Inflammatory macrophage treated with lipopolysaccharide for 1 hour (primary cell): ENCODE measurements around the gene TARS2.

ENCODE experiments used
- DNase-seq, 2 donors: peaks; one replicate each; pipeline ENCODE4 v3.0.0-alpha.2; 2020 to 2022

Gene TARS2, protein sequence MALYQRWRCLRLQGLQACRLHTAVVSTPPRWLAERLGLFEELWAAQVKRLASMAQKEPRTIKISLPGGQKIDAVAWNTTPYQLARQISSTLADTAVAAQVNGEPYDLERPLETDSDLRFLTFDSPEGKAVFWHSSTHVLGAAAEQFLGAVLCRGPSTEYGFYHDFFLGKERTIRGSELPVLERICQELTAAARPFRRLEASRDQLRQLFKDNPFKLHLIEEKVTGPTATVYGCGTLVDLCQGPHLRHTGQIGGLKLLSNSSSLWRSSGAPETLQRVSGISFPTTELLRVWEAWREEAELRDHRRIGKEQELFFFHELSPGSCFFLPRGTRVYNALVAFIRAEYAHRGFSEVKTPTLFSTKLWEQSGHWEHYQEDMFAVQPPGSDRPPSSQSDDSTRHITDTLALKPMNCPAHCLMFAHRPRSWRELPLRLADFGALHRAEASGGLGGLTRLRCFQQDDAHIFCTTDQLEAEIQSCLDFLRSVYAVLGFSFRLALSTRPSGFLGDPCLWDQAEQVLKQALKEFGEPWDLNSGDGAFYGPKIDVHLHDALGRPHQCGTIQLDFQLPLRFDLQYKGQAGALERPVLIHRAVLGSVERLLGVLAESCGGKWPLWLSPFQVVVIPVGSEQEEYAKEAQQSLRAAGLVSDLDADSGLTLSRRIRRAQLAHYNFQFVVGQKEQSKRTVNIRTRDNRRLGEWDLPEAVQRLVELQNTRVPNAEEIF

GRCh38 chr1:150486966-150487762 is at the start of gene TARS2:
Gene TARS2, plus strand, starts transcription at chr1:150487419. Its CDS starts 32 bp downstream, at chr1:150487451.
- DNase-seq, result peak; percentile 97 to 100

DNA sequence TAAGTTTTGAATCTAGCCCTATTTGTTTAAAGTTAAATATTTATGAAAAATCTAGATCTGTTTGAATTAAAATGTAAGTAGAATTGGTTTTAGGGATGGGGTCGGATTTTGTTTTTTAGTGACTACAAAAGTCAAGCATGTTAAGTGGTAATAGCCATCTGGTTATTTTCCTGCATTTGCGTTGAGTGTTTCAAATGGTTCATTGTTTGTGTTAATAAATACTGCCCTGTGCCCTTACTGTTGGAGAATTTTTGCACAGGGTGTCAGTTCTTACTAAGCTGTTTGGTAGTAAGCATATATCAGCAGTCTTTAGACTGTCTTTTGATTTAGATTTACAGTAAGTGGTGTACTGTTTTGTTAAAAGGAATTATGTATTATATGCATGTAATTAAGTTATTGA is 46.1 kb upstream of the TARS2 start:
- no peak for DNase-seq

DNA sequence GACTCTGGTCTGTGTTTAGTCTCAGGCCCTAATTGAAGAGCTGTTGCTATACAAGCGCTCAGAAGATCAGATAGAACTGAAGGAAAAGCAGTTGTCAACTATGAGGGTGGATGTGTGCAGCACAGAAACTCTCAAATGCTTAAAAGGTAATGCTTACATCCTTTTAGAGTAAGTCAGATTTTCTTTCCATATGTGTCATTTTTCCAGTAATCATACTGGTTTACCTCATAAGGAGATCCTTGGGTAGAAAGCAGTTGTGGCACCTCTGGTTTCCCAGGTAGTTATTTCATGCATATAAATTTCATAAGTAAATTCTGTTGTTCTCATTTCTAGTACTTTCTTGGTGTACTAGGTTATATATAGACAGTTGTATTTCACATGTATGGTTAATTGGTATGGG is 43.0 kb upstream of the TARS2 start:
- DNase-seq, result no peak

DNA sequence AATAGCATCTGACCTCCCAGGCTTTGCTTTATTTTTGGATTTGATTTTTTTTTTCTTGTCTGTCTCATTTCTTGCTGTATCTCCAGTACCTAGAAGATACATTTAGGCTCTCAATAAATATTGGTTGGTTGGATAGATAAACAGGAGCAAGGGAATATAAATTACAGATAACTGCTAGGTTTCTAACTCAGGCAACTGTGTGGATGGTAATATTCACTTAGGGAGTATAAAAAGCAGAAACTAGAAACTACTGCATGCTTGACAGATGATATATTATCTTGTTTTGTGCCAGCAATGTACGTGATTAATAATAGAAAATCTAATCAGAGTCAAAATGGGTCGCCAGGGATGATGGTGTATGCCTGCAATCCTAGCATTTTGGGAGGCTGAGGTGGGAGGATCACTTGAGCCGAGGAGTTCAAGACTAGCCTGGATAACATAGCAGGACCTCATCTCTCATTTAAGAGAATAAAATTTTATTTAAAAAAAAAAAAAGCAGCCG is 31.0 kb upstream of the TARS2 start:
- DNase-seq, result no peak

DNA sequence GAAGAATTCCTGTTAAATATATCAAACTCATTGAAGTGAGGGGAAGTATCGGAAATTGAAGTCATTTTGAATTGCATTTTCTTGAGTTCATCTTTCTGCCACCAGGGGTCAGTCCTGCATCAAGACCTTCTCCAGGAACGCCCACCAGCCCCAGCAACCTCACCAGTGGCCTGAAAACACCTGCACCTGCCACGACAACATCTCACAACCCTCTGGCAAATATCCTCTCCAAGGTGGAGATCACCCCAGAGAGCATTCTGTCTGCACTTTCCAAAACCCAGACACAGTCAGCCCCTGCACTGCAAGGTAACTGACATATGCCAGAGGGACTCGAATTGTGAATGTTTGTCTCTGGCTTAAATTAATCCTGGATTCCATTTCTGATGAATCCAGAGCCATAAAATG is 22.8 kb upstream of the TARS2 start:
- peak; percentile 40 to 80 for DNase-seq

DNA sequence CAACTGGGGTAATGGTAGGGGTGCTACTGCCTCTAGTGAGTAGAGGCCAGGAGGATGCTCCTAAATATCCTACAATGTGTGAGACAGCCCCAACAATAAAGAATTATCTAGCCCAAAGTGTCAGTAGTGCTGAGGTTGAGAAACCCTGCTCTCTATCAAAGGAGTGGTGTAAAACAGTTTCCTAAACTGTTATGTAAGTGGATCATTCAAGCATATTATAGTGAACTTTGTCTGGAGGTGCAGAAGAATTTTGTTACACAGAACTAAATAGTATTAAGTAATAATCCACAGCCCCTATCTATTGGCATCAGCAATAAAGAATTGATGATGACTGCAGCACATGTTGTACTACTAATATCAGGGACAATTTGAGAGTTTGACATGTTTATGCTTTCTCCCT is 20.3 kb upstream of the TARS2 start:
- no peak for DNase-seq

- DNase-seq, result no peak
These were observed 17.9 kb upstream of the TARS2 start for GRCh38 chr1:150469291-150469690.

DNA sequence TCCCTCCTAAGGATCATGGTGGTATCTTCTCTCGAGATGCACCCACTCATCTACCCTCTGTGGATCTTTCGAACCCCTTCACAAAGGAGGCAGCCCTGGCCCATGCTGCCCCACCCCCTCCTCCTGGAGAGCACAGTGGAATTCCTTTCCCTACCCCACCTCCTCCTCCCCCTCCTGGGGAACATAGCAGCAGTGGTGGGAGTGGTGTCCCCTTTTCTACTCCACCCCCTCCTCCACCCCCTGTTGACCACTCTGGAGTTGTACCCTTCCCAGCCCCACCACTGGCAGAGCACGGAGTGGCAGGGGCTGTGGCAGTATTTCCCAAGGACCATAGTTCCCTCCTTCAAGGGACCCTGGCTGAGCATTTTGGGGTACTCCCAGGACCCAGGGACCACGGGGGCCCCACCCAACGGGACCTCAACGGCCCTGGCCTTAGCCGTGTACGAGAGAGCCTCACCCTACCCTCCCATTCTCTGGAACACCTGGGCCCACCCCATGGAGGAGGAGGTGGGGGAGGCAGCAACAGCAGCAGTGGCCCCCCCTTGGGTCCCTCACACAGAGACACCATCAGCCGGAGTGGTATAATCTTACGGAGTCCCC is 14.5 kb upstream of the TARS2 start:
- no peak for DNase-seq

GRCh38 chr1:150473659-150474058 is 13.6 kb upstream of the TARS2 start:
- DNase-seq, result no peak

GRCh38 chr1:150474869-150475268 is 12.3 kb upstream of the TARS2 start:
- DNase-seq, result no peak

GRCh38 chr1:150476754-150477153 is 10.5 kb upstream of the TARS2 start:
- no peak for DNase-seq

GRCh38 chr1:150477320-150477719 is 9.9 kb upstream of the TARS2 start:
- no peak for DNase-seq

GRCh38 chr1:150477733-150478132 is 9.5 kb upstream of the TARS2 start:
- DNase-seq, result no peak

- DNase-seq, result no peak
These were observed 7.8 kb upstream of the TARS2 start for GRCh38 chr1:150479370-150479769.

DNA sequence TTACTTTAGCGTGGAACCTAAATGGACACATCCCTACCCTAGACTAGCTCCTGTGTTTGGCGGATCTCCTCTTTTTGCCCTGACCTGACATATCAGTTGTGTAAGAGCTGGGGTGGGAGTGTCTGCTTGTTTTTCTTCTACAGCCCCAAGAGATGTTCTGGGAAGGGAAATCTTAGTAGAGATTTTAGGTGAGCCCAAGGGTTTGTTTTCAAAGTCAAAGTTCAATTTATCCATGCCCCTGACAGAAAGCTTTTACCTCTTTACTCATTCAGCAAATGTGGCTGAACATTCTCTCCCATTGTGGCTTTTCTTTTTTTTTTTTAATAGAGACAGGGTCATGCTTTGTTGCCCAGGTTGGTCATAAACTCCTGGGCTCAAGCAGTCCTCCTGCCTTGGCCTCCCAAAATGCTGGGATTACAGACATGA is 7.3 kb upstream of the TARS2 start:
- no peak for DNase-seq

DNA sequence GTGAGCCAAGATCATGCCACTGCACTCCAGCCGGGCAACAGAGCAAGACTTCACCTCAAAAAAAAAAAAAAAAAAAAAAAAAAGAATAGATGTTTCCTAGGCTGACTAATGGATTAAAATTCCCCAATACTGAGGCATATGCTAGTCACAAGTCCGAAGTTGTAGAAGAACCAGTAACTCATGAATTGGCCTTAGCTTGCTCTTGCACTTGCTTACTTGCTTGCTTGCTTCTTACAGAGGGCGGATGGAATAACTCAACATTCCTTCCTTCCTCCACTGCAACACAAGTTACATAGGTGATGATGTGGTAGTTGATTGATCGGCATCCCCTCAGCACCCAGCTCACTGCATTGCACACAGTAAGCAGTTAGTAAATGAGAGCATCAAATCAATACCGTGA is 2.8 kb upstream of the TARS2 start:
- DNase-seq, result no peak

GRCh38 chr1:150484861-150485260 is 2.4 kb upstream of the TARS2 start:
- peak in 1 of 2 donors; percentile 17 for DNase-seq

DNA sequence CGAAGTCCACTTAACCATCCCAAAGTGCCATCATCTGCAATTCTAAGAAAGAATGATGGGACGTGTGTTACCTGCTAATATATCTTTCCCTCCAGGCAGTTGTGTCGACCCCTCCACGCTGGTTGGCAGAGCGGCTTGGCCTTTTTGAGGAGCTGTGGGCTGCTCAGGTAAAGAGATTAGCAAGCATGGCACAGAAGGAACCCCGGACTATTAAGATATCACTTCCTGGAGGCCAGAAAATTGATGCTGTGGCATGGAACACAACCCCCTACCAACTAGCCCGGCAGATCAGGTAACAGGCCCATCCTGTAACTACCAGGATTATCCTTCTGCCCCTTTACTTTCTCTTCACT is 520 bp downstream of the TARS2 start:
- DNase-seq, result no peak

DNA sequence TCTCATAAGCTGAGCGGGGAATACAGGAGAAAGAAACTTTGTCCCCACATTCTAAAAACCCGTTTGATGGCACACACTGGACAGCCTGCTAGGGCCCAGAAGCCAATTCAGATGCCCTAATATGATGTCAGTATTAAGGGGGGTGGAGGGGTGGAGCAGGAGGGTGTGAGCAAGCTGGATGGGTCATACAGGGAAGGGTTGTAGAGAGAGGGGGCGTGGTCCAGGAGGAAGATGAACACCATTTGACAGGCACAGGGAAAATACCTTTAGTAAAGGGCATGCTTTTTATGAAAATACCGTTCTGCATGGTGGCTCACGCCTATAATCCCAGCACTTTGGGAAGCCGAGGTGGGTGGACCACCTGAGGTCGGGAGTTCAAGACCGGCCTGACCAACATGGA is 6.0 kb downstream of the TARS2 start:
- DNase-seq, result no peak

GRCh38 chr1:150498342-150498741 is 11.1 kb downstream of the TARS2 start:
- DNase-seq, result no peak

DNA sequence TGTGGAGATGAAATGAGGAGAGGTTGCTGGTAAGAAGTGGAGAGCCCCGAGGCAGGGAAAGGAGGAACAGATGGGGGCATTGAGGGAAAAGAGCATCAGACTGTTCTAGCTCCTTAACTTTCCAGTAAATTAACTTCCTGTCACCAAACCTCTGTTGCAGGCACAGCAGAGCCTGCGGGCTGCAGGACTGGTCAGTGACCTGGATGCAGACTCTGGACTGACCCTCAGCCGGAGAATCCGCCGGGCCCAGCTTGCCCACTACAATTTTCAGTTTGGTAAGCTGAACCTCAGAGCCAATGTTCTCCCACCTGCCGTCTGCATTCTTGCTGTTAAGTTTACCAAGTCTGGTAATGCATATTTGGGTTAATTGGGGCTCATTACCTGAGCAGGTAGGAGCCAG is 18.2 kb downstream of the TARS2 start:
- no peak for DNase-seq

GRCh38 chr1:150507912-150508864 is 21.0 kb downstream of the TARS2 start, which contains the start of gene ECM1:
Gene ECM1, plus strand, starts transcription at chr1:150508109. Its CDS starts 101 bp downstream, at chr1:150508210.
- DNase-seq, result peak; percentile 65 to 67
